ENCODE results near the gene DHCR7.

GRCh38 chr11:71399341-71399740 lies 48.9 kb downstream of the DHCR7 start:
- TF ChIP-seq CTCF (conservative IDR thresholded peaks at IDR 0.05; ENCODE audit: low read depth in 2 of 2): no peak
- TF ChIP-seq EZH2 (IDR thresholded peaks at IDR 0.05; ENCODE audit: low read depth, unreplicated experiment): no peak
- no peak for TF ChIP-seq POLR2AphosphoS5 (IDR thresholded peaks at IDR 0.05; ENCODE audit: low read depth)
- TF ChIP-seq EZH2phosphoT487 (IDR thresholded peaks at IDR 0.05; ENCODE audit: unreplicated experiment): no peak
- TF ChIP-seq REST (IDR thresholded peaks at IDR 0.05; ENCODE audit: unreplicated experiment): no peak

Data from GM23338 (cell line).